Stomach smooth muscle (tissue), 2 donors: ENCODE measurements around the gene BRD1.
"Not testable (repeated sequence)": the region's sequence is repeated elsewhere in the genome, so short reads cannot be mapped to it uniquely, and the experiment has no call there.

Experiments used
- H3K27ac ChIP-seq: one replicate; pipeline ENCODE4 v1.7.0; 2013; ENCODE audit warnings: mild to moderate bottlenecking, low read length, inconsistent platforms
- H3K27me3 ChIP-seq, 2 donors: one replicate each; pipeline ENCODE4 v1.7.0; 2013; ENCODE audit warnings: low read length in 2 of 2; ENCODE audit not compliant: insufficient read depth in 2 of 2, control insufficient read depth in 1 of 2
- H3K36me3 ChIP-seq, 2 donors: one replicate each; pipeline ENCODE4 v1.7.0; 2013; ENCODE audit warnings: low read length in 2 of 2; ENCODE audit not compliant: control insufficient read depth in 2 of 2, insufficient read depth in 2 of 2
- H3K4me1 ChIP-seq: one replicate; pipeline ENCODE4 v1.7.0; 2013; ENCODE audit warnings: low read length; ENCODE audit not compliant: control insufficient read depth, insufficient read depth
- H3K4me3 ChIP-seq, 2 donors: one replicate each; pipeline ENCODE4 v1.7.0; 2013; ENCODE audit warnings: low read length in 2 of 2
- H3K9ac ChIP-seq, 2 donors: one replicate each; pipeline ENCODE4 v1.7.0; 2013; ENCODE audit warnings: low read length in 2 of 2, mild to moderate bottlenecking in 1 of 2
- H3K9me3 ChIP-seq, 2 donors: one replicate each; pipeline ENCODE4 v1.7.0; 2013; ENCODE audit warnings: low read length in 2 of 2; ENCODE audit not compliant: control insufficient read depth in 2 of 2
- donor health status: healthy.
- donor health status: Pancreatic carcinoma.

Gene BRD1

GRCh38 chr22:49824936-49825335 lies 2.7 kb downstream of the BRD1 start:
- Histone ChIP-seq H3K27ac (peak overlapping the region; percentile 71), H3K9ac (peak overlapping the region; percentile 15 to 55), H3K9me3 (no peaks in the 10 kb centered on the region), H3K27me3 (no peaks in the 10 kb centered on the region), H3K4me1 (peaks cover 53% of the 10 kb centered on the region), H3K36me3 (peaks cover 21 to 25% of the 10 kb centered on the region in 2 donors), H3K4me3 (peak overlapping the region; percentile 46 to 83)

- no peaks in the 10 kb centered on the region for H3K9me3 ChIP-seq
- H3K4me3 ChIP-seq = peak overlapping the region; percentile 46 to 83
- no peaks in the 10 kb centered on the region for H3K27me3 ChIP-seq
- peaks cover 54% of the 10 kb centered on the region for H3K4me1 ChIP-seq
- H3K27ac ChIP-seq = peak overlapping the region; percentile 71
- peaks cover 21 to 25% of the 10 kb centered on the region in 2 donors for H3K36me3 ChIP-seq
- peak overlapping the region; percentile 15 to 55 for H3K9ac ChIP-seq
Observed at GRCh38 chr22:49824185-49824925, 3.3 kb downstream of the BRD1 start.

GRCh38 chr22:49823289-49824045 lies 4.2 kb downstream of the BRD1 start:
- no peak overlapping the region for H3K4me3 ChIP-seq
- no peak overlapping the region for H3K27ac ChIP-seq
- H3K36me3 ChIP-seq = peaks cover 23 to 29% of the 10 kb centered on the region in 2 donors
- no peak overlapping the region for H3K9ac ChIP-seq
- H3K9me3 ChIP-seq = no peaks in the 10 kb centered on the region
- H3K27me3 ChIP-seq = no peaks in the 10 kb centered on the region
- H3K4me1 ChIP-seq = peaks cover 54% of the 10 kb centered on the region

GRCh38 chr22:49821741-49822140 lies 5.9 kb downstream of the BRD1 start:
- peaks cover 29 to 30% of the 10 kb centered on the region in 2 donors for H3K36me3 ChIP-seq

GRCh38 chr22:49820984-49821383 lies 6.7 kb downstream of the BRD1 start:
- H3K4me1 ChIP-seq = peaks cover 71% of the 10 kb centered on the region
- no peaks in the 10 kb centered on the region for H3K27me3 ChIP-seq
- peak overlapping the region; percentile 15 to 43 for H3K4me3 ChIP-seq
- peak overlapping the region in 1 of 2 donors; percentile 62 for H3K9ac ChIP-seq
- H3K9me3 ChIP-seq = no peaks in the 10 kb centered on the region
- peak overlapping the region; percentile 37 for H3K27ac ChIP-seq
- peaks cover 30 to 32% of the 10 kb centered on the region in 2 donors for H3K36me3 ChIP-seq

More at GRCh38 chr22:49821741-49822140, 5.9 kb downstream of the BRD1 start:
- Histone ChIP-seq H3K4me1 (peaks cover 69% of the 10 kb centered on the region), H3K4me3 (peak overlapping the region in 1 of 2 donors; percentile 44)
- not testable (repeated sequence) for H3K9ac ChIP-seq, H3K27ac ChIP-seq, H3K9me3 ChIP-seq, H3K27me3 ChIP-seq

- Histone ChIP-seq H3K9me3 (no peaks in the 10 kb centered on the region), H3K4me1 (peaks cover 67% of the 10 kb centered on the region), H3K36me3 (peaks cover 16 to 24% of the 10 kb centered on the region in 2 donors), H3K27ac (no peak overlapping the region), H3K27me3 (no peaks in the 10 kb centered on the region), H3K9ac (no peak overlapping the region), H3K4me3 (peak overlapping the region; percentile 15 to 23)
Observed at GRCh38 chr22:49817359-49817758, 10.3 kb downstream of the BRD1 start.

GRCh38 chr22:49815641-49816091 lies 12.0 kb downstream of the BRD1 start:
- Histone ChIP-seq H3K36me3 (peaks cover 14 to 24% of the 10 kb centered on the region in 2 donors), H3K27ac (no peak overlapping the region), H3K27me3 (no peaks in the 10 kb centered on the region), H3K9ac (no peak overlapping the region), H3K4me1 (peaks cover 59% of the 10 kb centered on the region), H3K4me3 (peak overlapping the region in 1 of 2 donors; percentile 35), H3K9me3 (no peaks in the 10 kb centered on the region)

GRCh38 chr22:49814856-49815255 lies 12.8 kb downstream of the BRD1 start:
- Histone ChIP-seq H3K36me3 (peaks cover 7 to 19% of the 10 kb centered on the region in 2 donors), H3K4me3 (no peak overlapping the region), H3K9me3 (no peaks in the 10 kb centered on the region), H3K9ac (no peak overlapping the region), H3K27ac (no peak overlapping the region), H3K4me1 (peaks cover 58% of the 10 kb centered on the region), H3K27me3 (no peaks in the 10 kb centered on the region)

GRCh38 chr22:49814164-49814686 lies 13.4 kb downstream of the BRD1 start:
- Histone ChIP-seq H3K27ac (no peak overlapping the region), H3K4me1 (peaks cover 58% of the 10 kb centered on the region), H3K27me3 (no peaks in the 10 kb centered on the region), H3K4me3 (no peak overlapping the region), H3K36me3 (peaks cover 7 to 19% of the 10 kb centered on the region in 2 donors), H3K9me3 (no peaks in the 10 kb centered on the region), H3K9ac (no peak overlapping the region)

- Histone ChIP-seq H3K4me3 (no peak overlapping the region), H3K27ac (no peak overlapping the region), H3K9ac (no peak overlapping the region), H3K27me3 (no peaks in the 10 kb centered on the region), H3K9me3 (no peaks in the 10 kb centered on the region), H3K4me1 (peaks cover 60% of the 10 kb centered on the region), H3K36me3 (peaks cover 3 to 15% of the 10 kb centered on the region in 2 donors)
Observed at GRCh38 chr22:49812838-49813237, 14.8 kb downstream of the BRD1 start.
